Sigmoid colon (tissue), 4 donors: ENCODE measurements around the gene CEP164.

Source experiments
- EP300 ChIP-seq, 4 donors: sonication (generic); formaldehyde crosslinking; IDR thresholded peaks; one replicate each; pipeline ENCODE4 v1.6.1; 2017; ENCODE audit warnings: antibody characterized with exemption in 4 of 4
- POLR2A ChIP-seq, 2 donors: fragments of 450-650 bp; IDR thresholded peaks; one replicate each; pipeline ENCODE4 v1.6.1; 2016; ENCODE audit warnings: antibody characterized with exemption in 2 of 2, mild to moderate bottlenecking in 2 of 2, moderate library complexity in 2 of 2
- POLR2AphosphoS5 ChIP-seq, 4 donors: sonication (generic); formaldehyde crosslinking; IDR thresholded peaks; one replicate each; pipeline ENCODE4 v1.6.1; 2017; ENCODE audit warnings: antibody characterized with exemption in 4 of 4
- TF ChIP-seq, protein P1 (sequence below), 4 experiments: fragments of 450-650 bp in 3 of 4; fragments of 200-600 bp in 1 of 4; IDR thresholded peaks; one replicate each; pipeline ENCODE4 v1.5.1; 2016 to 2019; ENCODE audit warnings: antibody characterized with exemption in 4 of 4, mild to moderate bottlenecking in 3 of 4, moderate library complexity in 2 of 4

DNA sequence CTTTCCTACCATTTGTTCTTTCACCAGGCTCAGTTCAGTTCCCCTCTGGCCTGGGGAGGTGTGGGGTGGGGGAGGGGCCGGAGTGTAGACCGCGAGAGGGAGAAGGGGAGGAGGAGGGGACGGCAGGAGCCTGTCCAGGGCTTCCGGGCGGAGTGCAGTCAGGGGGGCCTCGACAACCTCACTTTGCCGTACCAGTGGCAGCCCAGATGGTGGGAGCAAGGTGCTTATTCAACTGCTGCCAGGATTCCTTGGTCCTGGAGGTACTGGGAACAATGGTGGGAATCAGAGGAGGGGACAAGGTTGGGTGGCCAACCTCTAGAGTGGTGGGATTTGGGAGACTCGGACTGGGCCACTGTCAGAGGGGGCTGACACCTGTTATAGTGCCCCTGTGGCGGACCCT lies 12.8 kb upstream of the CEP164 start:
- TF ChIP-seq, protein P1, sequence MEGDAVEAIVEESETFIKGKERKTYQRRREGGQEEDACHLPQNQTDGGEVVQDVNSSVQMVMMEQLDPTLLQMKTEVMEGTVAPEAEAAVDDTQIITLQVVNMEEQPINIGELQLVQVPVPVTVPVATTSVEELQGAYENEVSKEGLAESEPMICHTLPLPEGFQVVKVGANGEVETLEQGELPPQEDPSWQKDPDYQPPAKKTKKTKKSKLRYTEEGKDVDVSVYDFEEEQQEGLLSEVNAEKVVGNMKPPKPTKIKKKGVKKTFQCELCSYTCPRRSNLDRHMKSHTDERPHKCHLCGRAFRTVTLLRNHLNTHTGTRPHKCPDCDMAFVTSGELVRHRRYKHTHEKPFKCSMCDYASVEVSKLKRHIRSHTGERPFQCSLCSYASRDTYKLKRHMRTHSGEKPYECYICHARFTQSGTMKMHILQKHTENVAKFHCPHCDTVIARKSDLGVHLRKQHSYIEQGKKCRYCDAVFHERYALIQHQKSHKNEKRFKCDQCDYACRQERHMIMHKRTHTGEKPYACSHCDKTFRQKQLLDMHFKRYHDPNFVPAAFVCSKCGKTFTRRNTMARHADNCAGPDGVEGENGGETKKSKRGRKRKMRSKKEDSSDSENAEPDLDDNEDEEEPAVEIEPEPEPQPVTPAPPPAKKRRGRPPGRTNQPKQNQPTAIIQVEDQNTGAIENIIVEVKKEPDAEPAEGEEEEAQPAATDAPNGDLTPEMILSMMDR (IDR thresholded peaks at IDR 0.05), result no peak
- TF ChIP-seq POLR2A (IDR thresholded peaks at IDR 0.05) (no peak), POLR2AphosphoS5 (IDR thresholded peaks at IDR 0.05) (no peak), EP300 (IDR thresholded peaks at IDR 0.05) (no peak)
